ENCODE measurements around the gene GLTPD2.

- TF ChIP-seq EZH2phosphoT487 (IDR thresholded peaks at IDR 0.05; ENCODE audit: borderline replicate concordance, low read length) (no peak), CTCF (IDR thresholded peaks at IDR 0.05; ENCODE audit: low read depth, low read length, poor library complexity, severe bottlenecking) (no peak)
Measured at GRCh38 chr17:4812690-4813089, 23.9 kb downstream of the GLTPD2 start.
